GM12891 (cell line): Measurements from ENCODE around the gene MAD1L1.

ENCODE experiments used
- POLR2A ChIP-seq: IDR thresholded peaks from 2 replicates; pipeline ENCODE4 v1.6.1; 2011; ENCODE audit warnings: low read depth, low read length, control low read depth
- POLR2AphosphoS5 ChIP-seq: IDR thresholded peaks from 2 replicates; pipeline ENCODE4 v1.6.1; 2011; ENCODE audit warnings: low read depth, low read length, control low read depth
- POU2F2 ChIP-seq: IDR thresholded peaks from 2 replicates; pipeline ENCODE4 v1.6.1; 2011; ENCODE audit warnings: low read depth, mild to moderate bottlenecking, control low read depth, low read length, moderate library complexity
- SPI1 ChIP-seq: IDR thresholded peaks from 2 replicates; pipeline ENCODE4 v1.6.1; 2011; ENCODE audit warnings: low read depth, low read length, control low read depth
- TAF1 ChIP-seq: IDR thresholded peaks from 2 replicates; pipeline ENCODE4 v1.6.1; 2011; ENCODE audit warnings: low read depth, low read length, control low read depth

GRCh38 chr7:2109251-2109872 is 123.4 kb downstream of the MAD1L1 start:
- TF ChIP-seq POLR2A (no peak), POLR2AphosphoS5 (no peak), TAF1 (no peak), SPI1 (no peak), POU2F2 (no peak)
